Right forelimb (tissue), 1 donor: ENCODE data around the gene CAMSAP2.

ENCODE experiments used
- DNase-seq: peaks from one replicate; pipeline ENCODE4 v3.0.0-alpha.2; 2018

Gene CAMSAP2

GRCh38 chr1:200885623-200886402 is 147.1 kb downstream of the CAMSAP2 start:
- no peak for DNase-seq

GRCh38 chr1:200886594-200886993 is 147.9 kb downstream of the CAMSAP2 start:
- no peak for DNase-seq

GRCh38 chr1:200887036-200887435 is 148.3 kb downstream of the CAMSAP2 start:
- DNase-seq, result no peak

GRCh38 chr1:200887772-200888348 is 149.2 kb downstream of the CAMSAP2 start:
- DNase-seq, result no peak

GRCh38 chr1:200888349-200888838 is 149.7 kb downstream of the CAMSAP2 start:
- no peak for DNase-seq

GRCh38 chr1:200889571-200889970 is 150.9 kb downstream of the CAMSAP2 start:
- no peak for DNase-seq

- no peak for DNase-seq
Observed at GRCh38 chr1:200890027-200890426, 151.3 kb downstream of the CAMSAP2 start.

GRCh38 chr1:200890818-200891773 is 152.4 kb downstream of the CAMSAP2 start:
- peak; percentile 69 for DNase-seq

- no peak for DNase-seq
Observed at GRCh38 chr1:200891774-200892157, 153.1 kb downstream of the CAMSAP2 start.

- no peak for DNase-seq
Observed at GRCh38 chr1:200892546-200892945, 153.9 kb downstream of the CAMSAP2 start.

- DNase-seq, result no peak
Observed at GRCh38 chr1:200892958-200893357, 154.3 kb downstream of the CAMSAP2 start.

- DNase-seq, result no peak
Observed at GRCh38 chr1:200893411-200893901, 154.8 kb downstream of the CAMSAP2 start.

- DNase-seq, result no peak
Observed at GRCh38 chr1:200894712-200895442, 156.2 kb downstream of the CAMSAP2 start, which contains the start of gene INAVA. Gene INAVA, plus strand, starts transcription at chr1:200894900. Its CDS starts 3,501 bp downstream, at chr1:200898401.

GRCh38 chr1:200895443-200895789 is 156.7 kb downstream of the CAMSAP2 start:
- no peak for DNase-seq

- DNase-seq, result no peak
Observed at GRCh38 chr1:200895801-200896530, 157.3 kb downstream of the CAMSAP2 start.

GRCh38 chr1:200896531-200897196 is 158.0 kb downstream of the CAMSAP2 start:
- DNase-seq, result no peak

GRCh38 chr1:200897259-200897658 is 158.6 kb downstream of the CAMSAP2 start:
- DNase-seq, result no peak

GRCh38 chr1:200899015-200899386 is 160.3 kb downstream of the CAMSAP2 start:
- DNase-seq, result no peak

GRCh38 chr1:200899451-200899915 is 160.8 kb downstream of the CAMSAP2 start:
- no peak for DNase-seq

- no peak for DNase-seq
Observed at GRCh38 chr1:200899954-200900867, 161.5 kb downstream of the CAMSAP2 start.
